Calu3 (cell line): Measurements from ENCODE around the gene GRIA3. TPM values are rescaled to one million over a fixed set of nuclear protein-coding genes. Genes with fewer than 3 reads are reported as not detected.

Experiments
- BruUV-seq: library from RNA; stranded (reverse); fragments of 400-500 nt; replicated peaks from 2 replicates; lab custom pipeline; 2021; lab: Mats Ljungman, UMichigan
- CTCF ChIA-PET: fragments of 300-600 bp; sonication (Branson Sonifier 250); formaldehyde crosslinking; loops from one replicate; lab custom pipeline; 2022; ENCODE audit warnings: antibody characterized with exemption; lab: Charles Lee
- DNase-seq: peaks from one replicate; pipeline ENCODE4 v3.0.0; 2022
- H3K27ac Mint-ChIP-seq: one replicate; pipeline ENCODE4 v1.8.0; 2022; ENCODE audit warnings: mixed read lengths; ENCODE audit not compliant: unreplicated experiment
- H3K27me3 Mint-ChIP-seq: one replicate; pipeline ENCODE4 v1.8.0; 2022; ENCODE audit warnings: mixed read lengths; ENCODE audit not compliant: unreplicated experiment
- H3K36me3 Mint-ChIP-seq: one replicate; pipeline ENCODE4 v1.8.0; 2022; ENCODE audit warnings: mild to moderate bottlenecking, moderate library complexity, mixed read lengths; ENCODE audit not compliant: insufficient read depth, unreplicated experiment
- H3K4me1 Mint-ChIP-seq: one replicate; pipeline ENCODE4 v1.8.0; 2022; ENCODE audit warnings: mild to moderate bottlenecking, low read depth, mixed read lengths; ENCODE audit not compliant: unreplicated experiment
- H3K4me3 Mint-ChIP-seq: one replicate; pipeline ENCODE4 v1.8.0; 2022; ENCODE audit warnings: mild to moderate bottlenecking, low read depth, moderate library complexity, mixed read lengths; ENCODE audit not compliant: unreplicated experiment
- H3K9me3 Mint-ChIP-seq: one replicate; pipeline ENCODE4 v1.8.0; 2022; ENCODE audit warnings: low read depth, mixed read lengths; ENCODE audit not compliant: unreplicated experiment
- CTCF ChIP-seq: fragments of 200-600 bp; IDR thresholded peaks from one replicate; pipeline ENCODE4 v1.8.0; 2022; ENCODE audit warnings: antibody characterized with exemption; ENCODE audit not compliant: unreplicated experiment
- intact Hi-C: fragments of 100-400 bp; cut with micrococcal nuclease; formaldehyde crosslinking; loops from one replicate; pipeline ENCODE4 v1.10.0; 2022; ENCODE audit not compliant: unreplicated experiment
- total RNA-seq: library from RNA; stranded (reverse); gene quantifications from 2 replicates; pipeline ENCODE4 v1.2.3, GENCODE V29; 2022

The GRIA3 gene
- total RNA-seq, 1 experiment from 2014 or later = not detected

- CTCF ChIA-PET = no interaction called here
- H3K4me1 Mint-ChIP-seq = no peaks in the 10 kb centered on the region
- intact Hi-C loops = no loop called here
- no TSS peak for BruUV-seq
- H3K9me3 Mint-ChIP-seq = peaks cover 3% of the 10 kb centered on the region
- no peak overlapping the region for H3K27ac Mint-ChIP-seq
- no peak for DNase-seq
- no peak overlapping the region for H3K4me3 Mint-ChIP-seq
- H3K36me3 Mint-ChIP-seq = no peaks in the 10 kb centered on the region
- TF ChIP-seq CTCF = no peak
- H3K27me3 Mint-ChIP-seq = no peaks in the 10 kb centered on the region
Measured at GRCh38 chrX:123267220-123267619, 83.1 kb downstream of the GRIA3 start.

- no peaks in the 10 kb centered on the region for H3K27me3 Mint-ChIP-seq
- no TSS peak for BruUV-seq
- no peak overlapping the region for H3K4me3 Mint-ChIP-seq
- intact Hi-C loops = no loop called here
- no peaks in the 10 kb centered on the region for H3K36me3 Mint-ChIP-seq
- no peak for DNase-seq
- no peak overlapping the region for H3K27ac Mint-ChIP-seq
- no peaks in the 10 kb centered on the region for H3K9me3 Mint-ChIP-seq
- CTCF ChIA-PET = no interaction called here
- no peaks in the 10 kb centered on the region for H3K4me1 Mint-ChIP-seq
- no peak for TF ChIP-seq CTCF
Measured at GRCh38 chrX:123271902-123272301, 87.8 kb downstream of the GRIA3 start.

GRCh38 chrX:123272630-123273029 is 88.6 kb downstream of the GRIA3 start:
- BruUV-seq = no TSS peak
- TF ChIP-seq CTCF = no peak
- H3K4me3 Mint-ChIP-seq = no peak overlapping the region
- no peaks in the 10 kb centered on the region for H3K27me3 Mint-ChIP-seq
- intact Hi-C loops = no loop called here
- no peak for DNase-seq
- H3K4me1 Mint-ChIP-seq = no peaks in the 10 kb centered on the region
- no peak overlapping the region for H3K27ac Mint-ChIP-seq
- H3K9me3 Mint-ChIP-seq = no peaks in the 10 kb centered on the region
- no peaks in the 10 kb centered on the region for H3K36me3 Mint-ChIP-seq
- CTCF ChIA-PET = no interaction called here

GRCh38 chrX:123274796-123275195 is 90.7 kb downstream of the GRIA3 start:
- Mint-ChIP-seq H3K36me3 (no peaks in the 10 kb centered on the region), H3K27me3 (no peaks in the 10 kb centered on the region), H3K27ac (no peak overlapping the region), H3K9me3 (no peaks in the 10 kb centered on the region), H3K4me1 (no peaks in the 10 kb centered on the region), H3K4me3 (no peak overlapping the region)
- DNase-seq = no peak
- CTCF ChIA-PET = no interaction called here
- intact Hi-C loops = no loop called here
- BruUV-seq = no TSS peak
- TF ChIP-seq CTCF = no peak
